GM13977 (cell line): Measurements from ENCODE around the gene HAND2.

Experiments
- DNase-seq: peaks from one replicate; pipeline ENCODE4 v3.0.0; 2012; ENCODE audit warnings: low spot score
- in situ Hi-C: fragments of 300-500 bp; cut with MboI; formaldehyde crosslinking; loops from one replicate; pipeline ENCODE4 v1.12.0; 2022; ENCODE audit warnings: low sequenced_read_pairs, low pct_unique_long_range_greater_than_20kb, mixed read lengths, inconsistent platforms; ENCODE audit not compliant: unreplicated experiment
- TF ChIP-seq, protein P1 (sequence below): IDR thresholded peaks from 2 replicates; pipeline ENCODE4 v1.5.1; 2012; ENCODE audit warnings: mild to moderate bottlenecking, control low read depth; ENCODE audit not compliant: insufficient read depth; ENCODE audit errors: extremely low read depth, missing control alignments

HAND2 gene

DNA sequence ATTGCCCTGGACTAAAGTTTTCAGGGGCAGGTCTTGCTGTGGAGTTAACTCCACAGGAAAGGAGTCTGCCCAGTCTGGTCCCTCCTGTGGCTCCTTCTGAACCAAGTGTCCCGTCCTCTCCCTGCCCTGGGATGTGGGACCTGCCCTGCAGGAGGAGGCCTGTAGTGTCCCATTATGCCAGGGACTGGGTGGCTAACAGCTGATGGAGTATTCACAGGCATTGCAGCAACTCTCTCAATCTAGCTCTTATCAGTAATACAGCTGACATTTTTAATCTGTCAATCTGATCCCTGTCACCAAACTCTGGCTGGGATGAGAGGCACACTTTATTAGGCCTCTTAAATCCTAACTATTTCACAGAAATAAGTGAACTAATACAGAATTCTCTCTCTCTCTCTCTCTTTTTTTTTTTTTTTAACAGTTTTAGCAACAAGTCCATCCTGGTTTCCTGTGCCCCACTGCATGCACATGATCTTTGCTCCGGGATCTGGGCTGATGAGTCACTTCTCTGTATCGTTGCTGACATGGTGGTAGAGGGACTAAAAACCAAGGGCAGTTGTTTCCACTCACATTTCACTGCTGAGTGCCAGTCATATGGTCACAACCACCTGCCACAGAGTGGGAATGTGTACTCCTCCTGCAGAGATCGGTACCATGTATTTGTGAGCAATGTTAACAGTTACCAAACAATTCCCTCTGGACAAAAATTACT lies 39.1 kb downstream of the HAND2 start:
- in situ Hi-C loops: no loop called here
- TF ChIP-seq, protein P1, sequence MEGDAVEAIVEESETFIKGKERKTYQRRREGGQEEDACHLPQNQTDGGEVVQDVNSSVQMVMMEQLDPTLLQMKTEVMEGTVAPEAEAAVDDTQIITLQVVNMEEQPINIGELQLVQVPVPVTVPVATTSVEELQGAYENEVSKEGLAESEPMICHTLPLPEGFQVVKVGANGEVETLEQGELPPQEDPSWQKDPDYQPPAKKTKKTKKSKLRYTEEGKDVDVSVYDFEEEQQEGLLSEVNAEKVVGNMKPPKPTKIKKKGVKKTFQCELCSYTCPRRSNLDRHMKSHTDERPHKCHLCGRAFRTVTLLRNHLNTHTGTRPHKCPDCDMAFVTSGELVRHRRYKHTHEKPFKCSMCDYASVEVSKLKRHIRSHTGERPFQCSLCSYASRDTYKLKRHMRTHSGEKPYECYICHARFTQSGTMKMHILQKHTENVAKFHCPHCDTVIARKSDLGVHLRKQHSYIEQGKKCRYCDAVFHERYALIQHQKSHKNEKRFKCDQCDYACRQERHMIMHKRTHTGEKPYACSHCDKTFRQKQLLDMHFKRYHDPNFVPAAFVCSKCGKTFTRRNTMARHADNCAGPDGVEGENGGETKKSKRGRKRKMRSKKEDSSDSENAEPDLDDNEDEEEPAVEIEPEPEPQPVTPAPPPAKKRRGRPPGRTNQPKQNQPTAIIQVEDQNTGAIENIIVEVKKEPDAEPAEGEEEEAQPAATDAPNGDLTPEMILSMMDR: no peak
- no peak for DNase-seq

DNA sequence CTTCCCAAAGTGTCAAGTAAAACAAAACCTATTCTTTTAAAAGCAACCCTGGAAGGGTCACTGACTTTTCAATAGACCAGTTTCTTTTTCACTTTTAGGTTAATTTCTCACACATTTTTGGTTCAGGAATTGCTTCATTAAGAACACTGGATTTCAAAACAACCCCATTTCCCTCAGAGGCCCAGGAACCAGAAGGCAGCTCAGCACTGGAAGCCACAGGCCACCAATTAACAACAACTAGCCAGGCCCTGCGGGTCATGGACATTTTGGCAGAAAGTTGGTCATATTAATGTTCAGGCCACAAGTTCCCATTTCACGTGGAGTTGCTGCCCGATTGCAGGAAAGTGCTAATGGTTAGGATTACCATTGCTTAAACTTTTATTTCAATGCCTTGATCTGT lies 39.8 kb downstream of the HAND2 start:
- in situ Hi-C loops: no loop called here
- DNase-seq: no peak
- TF ChIP-seq, protein P1: no peak

- no peak for DNase-seq
- TF ChIP-seq, protein P1: no peak
- in situ Hi-C loops: no loop called here
These were observed 40.5 kb downstream of the HAND2 start for GRCh38 chr4:173489514-173489913.

- in situ Hi-C loops: no loop called here
- TF ChIP-seq, protein P1: no peak
- DNase-seq: no peak
These were observed 41.4 kb downstream of the HAND2 start for GRCh38 chr4:173488656-173489055.

DNA sequence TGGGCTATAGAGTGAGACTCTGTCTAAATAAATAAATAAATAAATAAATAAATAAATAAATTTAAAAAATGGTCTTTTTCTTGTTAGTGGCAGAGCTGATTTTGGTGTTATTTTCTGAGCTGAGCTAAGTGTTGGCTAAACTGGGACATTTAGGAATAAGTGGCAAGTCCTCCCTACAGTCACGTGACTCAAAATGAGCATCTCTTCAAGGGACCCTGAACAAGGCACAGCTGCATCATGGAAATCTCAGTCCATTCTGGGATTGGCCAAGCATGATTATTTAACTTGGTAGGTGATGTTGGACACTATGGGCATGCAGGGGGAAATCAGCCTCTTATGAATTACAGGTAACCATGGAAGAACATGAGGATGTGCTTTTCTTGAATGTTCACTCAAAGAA lies 42.0 kb downstream of the HAND2 start:
- in situ Hi-C loops: no loop called here
- TF ChIP-seq, protein P1: no peak

DNA sequence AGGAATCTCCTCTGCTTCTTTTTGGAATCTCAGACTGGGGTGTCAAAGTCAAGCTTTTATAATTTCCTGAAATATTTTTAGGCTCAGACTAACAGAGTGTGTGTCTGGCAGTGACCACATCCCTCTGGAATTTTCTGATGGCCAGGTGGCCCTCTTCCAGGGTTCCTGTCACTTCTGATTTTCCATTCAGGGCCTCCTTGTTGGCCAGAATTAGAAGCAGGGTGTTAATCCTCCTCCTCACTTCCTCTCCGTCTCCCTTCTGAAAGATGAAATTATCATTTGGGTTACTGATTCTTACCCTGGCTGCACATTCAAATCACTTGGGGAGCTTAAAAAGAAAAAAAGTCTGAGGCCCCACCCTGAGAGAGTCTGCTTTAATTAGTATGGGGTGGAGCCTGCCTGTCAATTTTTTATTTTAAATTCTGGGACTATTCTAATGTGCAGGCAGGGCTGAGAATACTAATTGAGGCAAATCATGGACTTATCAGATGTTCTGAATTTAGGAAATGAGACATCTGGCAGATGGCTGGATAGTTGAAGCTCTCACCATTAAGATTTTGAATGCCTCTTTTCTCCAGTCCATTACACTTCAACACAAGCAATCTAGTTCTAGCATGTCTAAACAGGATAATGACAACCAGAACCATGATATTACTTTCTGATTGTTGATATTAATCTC lies 43.2 kb downstream of the HAND2 start:
- in situ Hi-C loops: no loop called here
- TF ChIP-seq, protein P1: no peak
- DNase-seq: no peak

More for the DNA sequence above, 42.0 kb downstream of the HAND2 start:
- no peak for DNase-seq
